HEK293 (cell line): ENCODE measurements around the gene PYURF.
A peak's percentile ranks its signal among the peaks of the same experiment; 100 is the strongest.

Experiments used
- BCL6B ChIP-seq: fragments of 450-650 bp; formaldehyde crosslinking; IDR thresholded peaks from 2 replicates; pipeline ENCODE4 v1.5.1; 2017; ENCODE audit warnings: missing biosample characterization, missing genetic modification characterization
- EGR2 ChIP-seq: fragments of 450-650 bp; formaldehyde crosslinking; IDR thresholded peaks from 2 replicates; pipeline ENCODE4 v1.5.1; 2016; ENCODE audit warnings: low read depth, missing biosample characterization, missing genetic modification characterization
- GLIS1 ChIP-seq: fragments of 450-650 bp; formaldehyde crosslinking; IDR thresholded peaks from 2 replicates; pipeline ENCODE4 v1.5.1; 2016; ENCODE audit warnings: missing biosample characterization, missing genetic modification characterization
- GLIS2 ChIP-seq: fragments of 450-650 bp; formaldehyde crosslinking; IDR thresholded peaks from 2 replicates; pipeline ENCODE4 v1.5.1; 2016; ENCODE audit warnings: missing biosample characterization, missing genetic modification characterization
- HOXA7 ChIP-seq: sonication (generic); formaldehyde crosslinking; IDR thresholded peaks from 2 replicates; pipeline ENCODE4 v1.8.1; 2022; ENCODE audit warnings: missing genetic modification reagents, borderline replicate concordance
- KLF9 ChIP-seq: fragments of 450-650 bp; formaldehyde crosslinking; IDR thresholded peaks from 2 replicates; pipeline ENCODE4 v1.5.1; 2016; ENCODE audit warnings: missing biosample characterization, missing genetic modification characterization, low read depth
- SP2 ChIP-seq: fragments of 450-650 bp; formaldehyde crosslinking; IDR thresholded peaks from 2 replicates; pipeline ENCODE4 v1.5.1; 2016; ENCODE audit warnings: missing biosample characterization, missing genetic modification characterization
- SP3 ChIP-seq: fragments of 450-650 bp; formaldehyde crosslinking; IDR thresholded peaks from 2 replicates; pipeline ENCODE4 v1.5.1; 2016; ENCODE audit warnings: missing biosample characterization, missing genetic modification characterization
- TRIM28 ChIP-seq: IDR thresholded peaks from 2 replicates; pipeline ENCODE4 v1.6.1; 2011; ENCODE audit warnings: low read length, control low read depth, borderline replicate concordance
- WT1 ChIP-seq: fragments of 450-650 bp; formaldehyde crosslinking; IDR thresholded peaks from 2 replicates; pipeline ENCODE4 v1.5.1; 2016; ENCODE audit warnings: missing biosample characterization, missing genetic modification characterization
- ZBTB17 ChIP-seq: fragments of 450-650 bp; formaldehyde crosslinking; IDR thresholded peaks from 2 replicates; pipeline ENCODE4 v1.5.1; 2016; ENCODE audit warnings: missing biosample characterization, missing genetic modification characterization
- ZFP69B ChIP-seq: fragments of 450-650 bp; formaldehyde crosslinking; IDR thresholded peaks from 2 replicates; pipeline ENCODE4 v1.5.1; 2016; ENCODE audit warnings: missing biosample characterization, missing genetic modification characterization
- ZNF140 ChIP-seq: fragments of 450-650 bp; formaldehyde crosslinking; IDR thresholded peaks from 2 replicates; pipeline ENCODE4 v1.5.1; 2016; ENCODE audit warnings: missing biosample characterization, missing genetic modification characterization
- ZNF175 ChIP-seq: fragments of 450-650 bp; formaldehyde crosslinking; IDR thresholded peaks from 2 replicates; pipeline ENCODE4 v1.5.1; 2016; ENCODE audit warnings: missing biosample characterization, missing genetic modification characterization
- ZNF549 ChIP-seq: fragments of 450-650 bp; IDR thresholded peaks from 2 replicates; pipeline ENCODE4 v1.5.1; 2018; ENCODE audit warnings: missing biosample characterization, missing genetic modification characterization, mild to moderate bottlenecking, inconsistent platforms, moderate library complexity
- ZNF624 ChIP-seq: fragments of 450-650 bp; formaldehyde crosslinking; IDR thresholded peaks from 2 replicates; pipeline ENCODE4 v1.5.1; 2017; ENCODE audit warnings: missing biosample characterization, missing genetic modification characterization
- ZNF670 ChIP-seq: fragments of 450-650 bp; formaldehyde crosslinking; IDR thresholded peaks from 2 replicates; pipeline ENCODE4 v1.5.1; 2016; ENCODE audit warnings: missing biosample characterization, missing genetic modification characterization, low read depth
- ZNF704 ChIP-seq: fragments of 450-650 bp; formaldehyde crosslinking; IDR thresholded peaks from 2 replicates; pipeline ENCODE4 v1.5.1; 2016; ENCODE audit warnings: missing biosample characterization, missing genetic modification characterization
- ZNF707 ChIP-seq: fragments of 450-650 bp; formaldehyde crosslinking; IDR thresholded peaks from 2 replicates; pipeline ENCODE4 v1.5.1; 2016; ENCODE audit warnings: missing biosample characterization, missing genetic modification characterization
- ZNF768 ChIP-seq: fragments of 450-650 bp; formaldehyde crosslinking; IDR thresholded peaks from 2 replicates; pipeline ENCODE4 v1.5.1; 2018; ENCODE audit warnings: missing biosample characterization, mild to moderate bottlenecking, missing genetic modification characterization
- ZNF785 ChIP-seq: fragments of 450-650 bp; formaldehyde crosslinking; IDR thresholded peaks from 2 replicates; pipeline ENCODE4 v1.5.1; 2016; ENCODE audit warnings: missing biosample characterization, missing genetic modification characterization
- ZNF830 ChIP-seq: fragments of 450-650 bp; IDR thresholded peaks from 2 replicates; pipeline ENCODE4 v1.5.0; 2018; ENCODE audit warnings: missing biosample characterization, missing genetic modification characterization, low read depth, mild to moderate bottlenecking, moderate library complexity
- ZXDB ChIP-seq: fragments of 450-650 bp; formaldehyde crosslinking; IDR thresholded peaks from 2 replicates; pipeline ENCODE4 v1.5.1; 2016; ENCODE audit warnings: missing biosample characterization, missing genetic modification characterization
- TF ChIP-seq, protein P1 (sequence below): fragments of 450-650 bp; formaldehyde crosslinking; IDR thresholded peaks from 2 replicates; pipeline ENCODE4 v1.5.1; 2017; ENCODE audit warnings: missing biosample characterization, mild to moderate bottlenecking, missing genetic modification characterization, moderate library complexity
- TF ChIP-seq, protein P2 (sequence below): fragments of 450-650 bp; formaldehyde crosslinking; IDR thresholded peaks from 2 replicates; pipeline ENCODE4 v1.5.1; 2016; ENCODE audit warnings: missing biosample characterization, missing genetic modification characterization

The PYURF gene

GRCh38 chr4:88523325-88524129 is at the start of gene PYURF (continued):
- TF ChIP-seq SP3 (tag by site-specific recombination) (peak; percentile 67), ZFP69B (tag by site-specific recombination) (0 out of 2 replicates have a peak, but pooled peaks have one; percentile 22), ZNF549 (tag by site-specific recombination) (no peak), ZNF175 (no peak), HOXA7 (no peak; the same call in 1 of the 2 replicates), WT1 (tag by site-specific recombination) (no peak), BCL6B (tag by site-specific recombination) (peak; percentile 54), EGR2 (tag by site-specific recombination) (0 out of 2 replicates have a peak, but pooled peaks have one; percentile 12), ZNF670 (tag by site-specific recombination) (no peak), ZNF704 (no peak), SP2 (peak; percentile 65), ZNF768 (tag by site-specific recombination) (0 out of 2 replicates have a peak, but pooled peaks have one; percentile 20), KLF9 (peak; percentile 87), ZNF707 (tag by site-specific recombination) (no peak), TRIM28 (peak; percentile 80), ZNF785 (tag by site-specific recombination) (no peak), ZNF830 (tag by site-specific recombination) (no peak), ZXDB (tag by site-specific recombination) (peak; percentile 59), ZNF624 (tag by site-specific recombination) (no peak), GLIS1 (tag by site-specific recombination) (peak; percentile 38; the same call in 1 of the 2 replicates), GLIS2 (peak; percentile 55), ZNF140 (tag by site-specific recombination) (no peak), ZBTB17 (peak; percentile 56; the same call in 1 of the 2 replicates)
- TF ChIP-seq, protein P1, sequence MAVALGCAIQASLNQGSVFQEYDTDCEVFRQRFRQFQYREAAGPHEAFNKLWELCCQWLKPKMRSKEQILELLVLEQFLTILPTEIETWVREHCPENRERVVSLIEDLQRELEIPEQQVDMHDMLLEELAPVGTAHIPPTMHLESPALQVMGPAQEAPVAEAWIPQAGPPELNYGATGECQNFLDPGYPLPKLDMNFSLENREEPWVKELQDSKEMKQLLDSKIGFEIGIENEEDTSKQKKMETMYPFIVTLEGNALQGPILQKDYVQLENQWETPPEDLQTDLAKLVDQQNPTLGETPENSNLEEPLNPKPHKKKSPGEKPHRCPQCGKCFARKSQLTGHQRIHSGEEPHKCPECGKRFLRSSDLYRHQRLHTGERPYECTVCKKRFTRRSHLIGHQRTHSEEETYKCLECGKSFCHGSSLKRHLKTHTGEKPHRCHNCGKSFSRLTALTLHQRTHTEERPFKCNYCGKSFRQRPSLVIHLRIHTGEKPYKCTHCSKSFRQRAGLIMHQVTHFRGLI (tag by site-specific recombination): peak; percentile 24; the same call in 1 of the 2 replicates
- TF ChIP-seq, protein P2, sequence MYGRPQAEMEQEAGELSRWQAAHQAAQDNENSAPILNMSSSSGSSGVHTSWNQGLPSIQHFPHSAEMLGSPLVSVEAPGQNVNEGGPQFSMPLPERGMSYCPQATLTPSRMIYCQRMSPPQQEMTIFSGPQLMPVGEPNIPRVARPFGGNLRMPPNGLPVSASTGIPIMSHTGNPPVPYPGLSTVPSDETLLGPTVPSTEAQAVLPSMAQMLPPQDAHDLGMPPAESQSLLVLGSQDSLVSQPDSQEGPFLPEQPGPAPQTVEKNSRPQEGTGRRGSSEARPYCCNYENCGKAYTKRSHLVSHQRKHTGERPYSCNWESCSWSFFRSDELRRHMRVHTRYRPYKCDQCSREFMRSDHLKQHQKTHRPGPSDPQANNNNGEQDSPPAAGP (tag by site-specific recombination): peak; percentile 46; the same call in 1 of the 2 replicates
